Left renal pelvis (tissue), 4 donors: ENCODE data around the gene SPATA4. TPM values are rescaled to one million over a fixed set of nuclear protein-coding genes. Genes with fewer than 3 reads are reported as not detected.
"Not testable (repeated sequence)": the region's sequence is repeated elsewhere in the genome, so short reads cannot be mapped to it uniquely, and the experiment has no call there.

Experiments
- DNase-seq, 4 donors: peaks; one replicate each; pipeline ENCODE4 v3.0.0-alpha.2; 2013; ENCODE audit warnings: low read depth in 4 of 4, low spot score in 3 of 4
- polyA plus RNA-seq, 4 donors: library from polyadenylated mRNA; unstranded; fragments of 120-200 nt; gene quantifications; one replicate each; pipeline ENCODE4 v1.2.1, GENCODE V29; 2013; ENCODE audit not compliant: insufficient read length in 4 of 4

The SPATA4 gene
- polyA plus RNA-seq, result 1 to 10 TPM in 2 of 4 donors, under 1 TPM in 2; 0.11 to 3.0 (median 1.1) TPM

- peak; percentile 72 to 80 (median 77) for DNase-seq
These were observed at the start of gene SPATA4 for GRCh38 chr4:176195184-176195978. SPATA4 (minus strand) TSS chr4:176195585; CDS start chr4:176195562, 23 bp downstream.

DNA sequence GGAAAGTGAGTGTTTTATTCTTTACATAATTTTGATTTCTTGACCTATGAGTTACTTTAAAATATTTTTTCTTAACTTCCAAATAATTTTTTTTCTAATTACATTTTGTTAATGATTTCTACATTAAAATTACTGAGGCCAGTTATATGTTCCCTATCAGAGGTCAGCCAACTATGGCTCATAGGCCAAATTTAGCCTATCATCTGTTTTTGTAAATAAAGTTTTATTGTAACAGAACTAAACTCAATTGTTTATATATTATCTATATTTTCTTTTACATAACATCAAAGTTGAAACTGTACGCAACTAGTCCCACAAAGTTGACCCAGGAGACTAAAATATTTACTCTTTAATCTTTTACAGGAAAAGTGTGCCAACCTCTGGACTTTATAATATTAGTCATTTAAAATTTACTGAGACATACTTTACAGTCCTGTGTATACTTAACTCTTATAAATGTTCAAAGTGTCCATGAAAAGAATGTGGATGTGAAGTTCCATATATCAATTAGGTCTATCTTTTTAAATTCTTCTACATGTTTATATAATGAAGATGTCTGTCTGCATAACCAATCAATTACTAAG is 47.5 kb upstream of the SPATA4 start:
- DNase-seq, result no peak

- DNase-seq, result no peak
These were observed 46.3 kb upstream of the SPATA4 start for GRCh38 chr4:176241703-176242102.

DNA sequence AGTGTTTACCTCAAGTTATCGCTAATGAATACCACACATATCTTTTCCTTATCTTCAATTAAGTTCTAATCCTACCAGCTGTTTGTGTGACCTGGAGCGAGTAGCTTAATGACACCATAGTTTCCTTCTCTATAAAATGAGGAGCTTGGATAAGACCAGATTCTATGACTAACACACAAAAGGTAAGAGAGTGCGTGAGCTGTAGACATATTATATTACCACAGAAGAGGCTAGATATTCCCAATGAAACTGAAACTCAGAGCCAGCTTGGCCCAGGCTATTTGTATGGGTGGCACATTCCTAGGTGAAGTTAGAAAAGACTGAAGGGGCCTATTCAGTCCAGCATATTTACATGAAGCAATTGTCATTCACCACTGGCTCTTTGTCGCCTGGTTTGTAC is 43.4 kb upstream of the SPATA4 start:
- no peak for DNase-seq

DNA sequence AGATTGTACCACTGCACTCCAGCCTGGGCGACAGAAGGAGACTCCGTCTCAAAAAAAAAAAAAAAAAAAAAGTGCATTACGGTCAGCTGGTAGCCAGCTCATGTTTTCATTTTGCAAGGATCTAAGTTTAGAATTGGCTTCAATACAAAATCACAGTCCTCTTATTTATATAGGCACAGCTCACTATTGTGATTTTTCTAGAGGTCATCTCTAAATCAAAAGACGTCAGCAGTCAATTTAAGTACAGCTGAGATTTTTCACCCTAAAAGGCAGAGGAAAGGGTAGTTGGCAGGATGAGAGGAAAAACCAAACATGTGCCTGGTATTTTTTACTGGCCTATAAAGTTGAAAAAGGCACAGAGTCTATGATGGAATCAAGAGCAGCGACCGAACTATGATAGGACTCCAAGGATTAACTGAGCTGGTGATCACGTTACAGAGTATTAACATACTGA is 42.8 kb upstream of the SPATA4 start:
- no peak for DNase-seq

GRCh38 chr4:176236946-176237345 is 41.6 kb upstream of the SPATA4 start:
- DNase-seq, result no peak

DNA sequence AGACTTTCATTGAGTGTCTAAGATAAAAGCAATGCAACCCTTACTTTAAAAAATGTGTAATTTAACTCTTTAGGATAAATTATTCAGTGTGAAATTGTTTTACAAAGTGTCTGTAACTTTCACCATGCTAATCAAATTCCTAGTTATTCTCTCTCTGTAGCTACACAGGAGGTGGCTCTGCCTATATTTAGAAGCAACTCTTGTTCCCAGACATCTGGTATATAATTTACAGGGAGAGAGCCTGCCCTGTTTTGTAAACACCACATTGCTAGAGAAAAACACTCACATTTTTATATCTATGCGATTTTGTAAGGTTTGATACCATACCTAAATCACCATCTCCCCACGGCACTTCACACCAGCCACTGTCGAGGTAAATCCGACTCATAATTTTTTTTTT is 35.5 kb upstream of the SPATA4 start:
- DNase-seq, result no peak

GRCh38 chr4:176229645-176230044 is 34.3 kb upstream of the SPATA4 start:
- DNase-seq, result no peak

GRCh38 chr4:176226736-176227135 is 31.4 kb upstream of the SPATA4 start:
- DNase-seq, result no peak

DNA sequence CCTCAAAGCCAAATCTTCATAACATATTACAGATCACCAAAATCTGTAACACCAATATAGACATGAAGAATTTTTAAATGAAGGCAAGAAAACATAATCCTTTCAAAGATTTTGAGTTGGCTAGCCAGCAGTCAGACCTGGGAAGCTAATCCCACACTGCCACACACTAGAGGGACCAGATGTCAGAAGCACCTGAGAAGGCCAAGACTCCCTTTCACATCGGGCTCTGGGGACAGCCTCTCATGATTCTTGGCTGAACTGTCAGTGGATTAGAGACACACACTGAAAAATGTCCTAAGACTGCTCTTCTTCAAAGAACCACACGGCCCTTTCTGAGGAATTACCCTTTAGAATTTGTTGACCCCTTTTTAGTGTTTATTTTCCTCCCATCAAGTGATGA is 28.2 kb upstream of the SPATA4 start:
- no peak for DNase-seq

DNA sequence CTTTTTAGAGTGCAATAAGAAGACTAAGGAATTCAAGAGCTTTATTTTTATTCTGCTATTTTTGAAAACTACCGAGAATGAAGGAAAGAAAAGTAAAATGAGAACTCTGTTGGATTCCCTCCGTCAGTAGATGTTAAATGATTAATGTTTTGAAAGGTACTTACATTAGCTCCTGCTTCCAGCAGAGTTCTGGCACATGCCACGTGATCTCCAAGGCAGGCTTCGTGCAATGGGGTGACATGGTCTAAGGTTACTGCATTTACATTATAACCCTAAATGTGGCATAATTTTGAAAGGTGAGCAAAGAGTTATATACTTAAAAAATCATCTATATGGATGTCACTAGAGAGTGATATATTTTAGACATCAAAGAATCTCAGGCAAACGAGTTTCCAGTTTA is 26.8 kb upstream of the SPATA4 start:
- no peak for DNase-seq

DNA sequence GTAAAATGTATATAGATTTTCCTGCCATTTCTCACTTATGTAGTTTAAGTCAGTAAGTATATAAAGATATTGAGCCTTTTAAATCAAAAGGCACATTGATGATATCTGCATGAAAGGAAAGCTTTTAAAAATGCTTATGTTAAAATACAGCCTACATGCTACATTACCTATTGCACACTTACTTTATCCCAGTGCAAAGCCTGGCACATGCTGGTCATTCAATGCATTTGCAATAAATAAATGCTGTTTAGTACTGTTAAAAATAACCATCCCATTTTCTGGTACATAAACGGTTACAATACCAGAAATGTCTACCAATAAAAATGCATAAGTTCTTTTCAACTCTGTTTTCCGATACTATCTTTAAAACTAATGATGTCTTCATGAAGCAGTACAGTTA is 22.1 kb upstream of the SPATA4 start:
- DNase-seq, result no peak

GRCh38 chr4:176212351-176212750 is 17.0 kb upstream of the SPATA4 start:
- DNase-seq, result not testable (repeated sequence)

- DNase-seq, result no peak
These were observed 15.4 kb upstream of the SPATA4 start for GRCh38 chr4:176210579-176211296.

DNA sequence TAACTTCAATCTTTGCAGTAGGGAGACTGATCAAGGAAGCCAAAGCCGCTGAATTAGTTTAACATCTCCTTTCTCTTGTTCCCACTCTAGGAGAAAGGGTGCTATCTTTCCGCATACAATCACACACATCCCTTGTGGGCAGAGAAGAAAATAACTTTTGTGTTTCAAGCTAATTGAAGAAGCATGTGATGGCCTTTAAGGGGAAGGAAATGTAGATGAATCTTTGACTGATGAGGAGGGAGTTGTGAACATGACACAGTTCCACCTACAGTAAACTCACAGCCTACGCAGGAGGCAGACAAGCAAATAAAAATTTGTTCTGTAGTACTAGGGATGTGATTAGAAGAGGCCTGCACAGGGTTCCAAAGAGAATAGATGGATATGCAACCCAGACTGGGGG is 14.7 kb upstream of the SPATA4 start:
- DNase-seq, result no peak

- DNase-seq, result no peak
These were observed 14.2 kb upstream of the SPATA4 start for GRCh38 chr4:176209535-176209934.

GRCh38 chr4:176207839-176208238 is 12.5 kb upstream of the SPATA4 start:
- no peak for DNase-seq

DNA sequence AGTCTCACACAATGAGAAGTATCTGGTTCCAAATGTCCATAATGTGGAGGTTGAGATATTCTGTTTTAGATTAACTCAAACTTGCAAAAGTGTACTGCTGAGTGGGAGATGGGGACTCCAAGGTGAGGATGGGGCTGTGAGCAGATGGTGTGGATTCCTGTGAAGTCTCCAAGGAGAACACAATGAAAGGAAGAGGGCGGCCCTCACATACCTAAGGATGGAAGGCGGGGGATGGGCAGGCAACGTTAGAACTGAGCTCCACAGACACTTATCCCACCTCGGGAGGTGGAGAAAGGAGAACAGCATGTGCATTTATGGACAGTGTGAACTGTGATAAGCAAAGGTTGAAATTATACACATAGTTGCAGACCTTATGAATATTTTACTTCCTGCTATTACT is 9.9 kb upstream of the SPATA4 start:
- DNase-seq, result no peak

- no peak for DNase-seq
These were observed 3.0 kb upstream of the SPATA4 start for GRCh38 chr4:176198316-176198903.

DNA sequence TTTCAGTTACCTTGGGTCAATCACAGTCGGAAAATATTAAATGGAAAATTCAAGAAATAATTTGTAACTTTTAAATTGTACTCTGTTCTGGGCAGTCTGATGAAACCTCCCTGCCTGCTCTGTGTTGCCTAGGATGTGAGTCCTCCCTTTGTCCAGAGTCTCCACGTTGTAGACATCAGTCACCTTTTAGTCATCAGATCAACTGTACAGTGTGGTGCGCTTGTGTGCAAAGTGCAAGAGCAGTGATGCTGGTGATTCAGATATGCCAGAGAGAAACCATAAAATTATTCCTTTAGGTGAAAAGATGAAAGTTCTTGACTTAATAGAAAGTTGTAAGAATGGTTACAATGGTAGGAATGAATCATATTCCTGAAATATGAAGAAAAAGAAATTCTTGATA is 1.4 kb downstream of the SPATA4 start:
- DNase-seq, result no peak

GRCh38 chr4:176193126-176193525 is 2.3 kb downstream of the SPATA4 start:
- DNase-seq, result no peak
